ENCODE results near the gene CFAP57.

DNA sequence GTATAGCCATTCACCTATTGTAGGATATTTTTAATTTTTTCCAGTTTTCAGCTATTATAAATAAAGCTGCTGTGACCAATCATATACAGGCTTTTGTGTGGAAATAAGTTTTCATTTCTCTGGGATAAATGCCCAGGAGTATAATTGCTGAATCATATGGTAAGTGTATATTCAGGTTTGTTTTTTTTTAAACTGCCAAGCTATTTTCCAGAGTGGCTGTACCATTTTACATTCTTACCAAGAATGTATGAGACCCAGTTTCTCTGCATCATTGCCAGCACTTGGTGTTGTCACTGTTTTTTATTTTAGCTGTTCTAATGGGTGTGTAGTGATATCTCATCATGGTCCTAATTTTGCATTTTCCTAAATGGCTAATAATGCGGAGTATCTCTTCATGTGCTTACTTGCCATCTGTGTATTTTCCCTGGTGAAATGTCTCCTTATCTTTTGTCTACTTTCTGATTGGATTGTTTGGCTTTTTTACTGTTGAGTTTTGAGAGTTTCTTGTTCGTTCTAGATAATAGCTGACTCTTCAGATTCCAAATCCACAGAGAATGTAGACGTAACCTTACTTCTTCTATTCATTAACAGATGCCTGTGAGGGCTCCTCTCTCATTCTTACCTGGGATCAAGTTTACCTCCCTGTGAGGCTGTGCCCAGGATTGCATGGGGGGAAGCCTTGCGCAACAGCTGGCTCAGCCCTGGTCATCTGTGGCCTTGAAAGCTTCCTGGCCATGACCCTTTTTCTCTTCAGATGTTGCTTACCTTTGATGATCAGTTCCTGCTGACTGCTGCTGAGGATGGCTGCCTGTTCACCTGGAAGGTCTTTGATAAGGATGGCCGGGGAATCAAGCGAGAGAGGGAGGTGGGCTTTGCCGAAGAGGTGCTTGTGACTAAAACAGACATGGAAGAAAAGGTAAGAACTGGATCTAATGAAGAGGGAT lies 42.6 kb downstream of the CFAP57 start:
- TF ChIP-seq, protein P1, sequence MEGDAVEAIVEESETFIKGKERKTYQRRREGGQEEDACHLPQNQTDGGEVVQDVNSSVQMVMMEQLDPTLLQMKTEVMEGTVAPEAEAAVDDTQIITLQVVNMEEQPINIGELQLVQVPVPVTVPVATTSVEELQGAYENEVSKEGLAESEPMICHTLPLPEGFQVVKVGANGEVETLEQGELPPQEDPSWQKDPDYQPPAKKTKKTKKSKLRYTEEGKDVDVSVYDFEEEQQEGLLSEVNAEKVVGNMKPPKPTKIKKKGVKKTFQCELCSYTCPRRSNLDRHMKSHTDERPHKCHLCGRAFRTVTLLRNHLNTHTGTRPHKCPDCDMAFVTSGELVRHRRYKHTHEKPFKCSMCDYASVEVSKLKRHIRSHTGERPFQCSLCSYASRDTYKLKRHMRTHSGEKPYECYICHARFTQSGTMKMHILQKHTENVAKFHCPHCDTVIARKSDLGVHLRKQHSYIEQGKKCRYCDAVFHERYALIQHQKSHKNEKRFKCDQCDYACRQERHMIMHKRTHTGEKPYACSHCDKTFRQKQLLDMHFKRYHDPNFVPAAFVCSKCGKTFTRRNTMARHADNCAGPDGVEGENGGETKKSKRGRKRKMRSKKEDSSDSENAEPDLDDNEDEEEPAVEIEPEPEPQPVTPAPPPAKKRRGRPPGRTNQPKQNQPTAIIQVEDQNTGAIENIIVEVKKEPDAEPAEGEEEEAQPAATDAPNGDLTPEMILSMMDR (conservative IDR thresholded peaks at IDR 0.05), result no peak
- TF ChIP-seq ZFX (IDR thresholded peaks at IDR 0.05), result no peak

Data from C4-2B (cell line).